Activated CD4-positive, CD25-positive, alpha-beta regulatory T cell treated with anti-CD3 and anti-CD28 coated beads, Interleukin-2, amount 50 U/mL, for 16 hours (primary cell): ENCODE data around the gene IGF1R.

Source experiments
- DNase-seq: peaks from one replicate; pipeline ENCODE4 v3.0.0-alpha.2; 2020; ENCODE audit warnings: low read depth, low spot score

The IGF1R gene

DNA sequence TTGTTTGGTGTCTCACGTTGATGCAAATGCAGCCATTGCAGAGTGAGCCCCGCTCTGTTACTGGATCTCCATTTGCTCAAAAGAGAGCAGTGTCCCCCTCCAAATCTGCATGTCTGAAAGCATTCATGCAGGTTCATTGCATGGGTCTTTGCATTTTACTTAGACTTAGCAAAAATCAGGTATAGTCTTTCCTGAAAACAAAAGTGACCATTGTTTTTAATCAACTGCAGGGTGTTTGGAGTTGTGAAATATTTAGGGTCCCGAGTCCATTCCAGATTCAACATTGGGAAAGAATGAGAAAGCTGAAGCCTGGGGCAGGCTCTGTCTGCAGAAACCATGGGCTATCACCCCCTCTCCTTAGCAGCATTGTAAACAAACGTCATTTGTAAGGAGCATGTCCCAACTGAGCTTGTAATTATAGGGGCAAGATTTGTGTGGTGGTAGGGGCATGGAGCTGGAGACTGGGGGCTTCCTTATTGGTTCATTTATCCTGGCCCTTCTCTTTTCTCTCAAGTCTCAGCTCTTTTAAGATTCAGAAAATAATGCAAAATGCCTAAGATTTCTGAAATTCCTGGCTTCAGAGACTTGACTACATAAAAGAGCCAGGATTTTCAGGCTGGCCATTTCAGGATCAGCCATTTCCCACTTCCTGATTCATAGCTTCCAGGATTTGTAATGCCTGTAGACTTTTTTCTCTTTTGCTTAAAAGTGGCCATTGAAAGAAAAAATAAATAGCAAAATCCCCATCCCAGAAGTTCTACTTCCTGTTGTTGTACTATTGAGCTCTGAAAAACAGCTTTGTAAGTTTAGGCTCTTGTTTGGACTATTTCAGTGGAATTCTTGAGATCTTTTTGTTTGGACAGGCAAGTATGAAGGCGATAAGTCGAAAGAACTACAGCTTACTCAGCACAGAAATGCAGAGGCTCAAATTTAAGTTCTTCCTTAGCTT lies 23.0 kb downstream of the IGF1R start:
- DNase-seq, result no peak

DNA sequence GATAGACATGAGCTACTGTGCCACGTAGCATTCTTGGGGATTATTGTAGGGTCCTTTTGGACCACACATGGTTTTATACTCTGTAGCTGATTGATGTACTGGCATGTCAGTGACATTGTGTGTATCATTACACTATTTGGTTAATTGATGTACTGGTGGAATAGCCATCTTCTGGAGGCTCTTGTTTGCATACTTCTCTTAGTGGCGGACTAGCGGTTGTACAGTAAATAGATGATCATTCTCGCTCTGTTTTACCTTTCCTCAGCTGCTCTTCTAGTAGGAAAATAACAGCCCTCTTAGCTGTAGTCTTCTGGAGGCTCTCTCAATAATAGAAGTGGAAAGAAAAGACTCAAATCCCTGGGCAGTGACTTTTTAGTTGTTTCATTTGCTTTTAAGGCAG lies 24.8 kb downstream of the IGF1R start:
- no peak for DNase-seq

DNA sequence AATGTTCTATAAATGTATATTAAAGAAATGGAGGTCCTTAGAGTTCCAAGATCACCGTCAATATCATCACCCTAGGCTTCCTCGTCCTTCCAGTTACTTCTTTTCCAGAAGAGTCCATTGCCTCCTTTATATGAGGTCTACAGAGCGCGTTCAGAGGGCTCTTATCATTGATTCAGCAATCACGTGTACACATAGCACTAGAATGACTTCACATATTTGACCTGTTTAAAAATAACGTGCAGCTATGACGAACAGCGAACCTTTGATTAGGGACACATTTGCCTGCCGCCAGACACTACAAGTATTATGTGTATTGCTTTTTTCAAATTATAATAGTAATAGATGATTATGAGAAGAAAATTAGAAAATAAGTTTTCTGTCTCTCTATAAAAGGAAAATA lies 26.0 kb downstream of the IGF1R start:
- DNase-seq, result no peak

DNA sequence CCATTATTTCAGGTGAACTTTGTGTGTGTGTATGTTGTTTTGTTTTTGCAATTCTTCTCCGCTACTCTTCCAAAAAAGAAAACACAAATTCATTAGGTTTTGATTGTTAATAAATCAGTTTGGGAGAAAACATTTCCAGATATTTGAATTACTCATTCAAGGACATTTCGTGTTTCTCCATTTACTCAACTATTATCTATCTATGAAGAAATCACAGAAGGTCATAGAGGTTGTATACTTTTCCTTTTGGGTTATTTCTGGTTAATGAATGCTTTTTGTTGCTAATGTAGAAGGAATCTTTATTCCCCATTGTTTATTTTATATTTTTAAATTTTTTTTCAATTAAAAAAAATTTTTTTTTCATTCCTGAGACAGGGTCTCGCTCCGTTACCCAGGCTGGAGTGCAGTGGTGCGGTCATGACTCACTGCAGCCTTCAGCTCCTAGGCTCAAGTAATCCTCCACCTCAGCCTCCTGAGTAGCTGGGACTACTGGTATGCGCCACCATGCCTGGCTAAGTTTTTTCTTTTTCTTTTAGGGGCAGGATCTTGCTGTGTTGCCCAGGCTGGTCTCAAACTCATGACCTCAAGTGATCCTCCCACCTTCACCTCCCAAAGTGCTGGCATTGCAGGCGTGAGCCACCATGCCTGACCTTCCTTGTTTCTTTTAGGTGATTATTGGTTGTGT lies 28.4 kb downstream of the IGF1R start:
- DNase-seq, result no peak

DNA sequence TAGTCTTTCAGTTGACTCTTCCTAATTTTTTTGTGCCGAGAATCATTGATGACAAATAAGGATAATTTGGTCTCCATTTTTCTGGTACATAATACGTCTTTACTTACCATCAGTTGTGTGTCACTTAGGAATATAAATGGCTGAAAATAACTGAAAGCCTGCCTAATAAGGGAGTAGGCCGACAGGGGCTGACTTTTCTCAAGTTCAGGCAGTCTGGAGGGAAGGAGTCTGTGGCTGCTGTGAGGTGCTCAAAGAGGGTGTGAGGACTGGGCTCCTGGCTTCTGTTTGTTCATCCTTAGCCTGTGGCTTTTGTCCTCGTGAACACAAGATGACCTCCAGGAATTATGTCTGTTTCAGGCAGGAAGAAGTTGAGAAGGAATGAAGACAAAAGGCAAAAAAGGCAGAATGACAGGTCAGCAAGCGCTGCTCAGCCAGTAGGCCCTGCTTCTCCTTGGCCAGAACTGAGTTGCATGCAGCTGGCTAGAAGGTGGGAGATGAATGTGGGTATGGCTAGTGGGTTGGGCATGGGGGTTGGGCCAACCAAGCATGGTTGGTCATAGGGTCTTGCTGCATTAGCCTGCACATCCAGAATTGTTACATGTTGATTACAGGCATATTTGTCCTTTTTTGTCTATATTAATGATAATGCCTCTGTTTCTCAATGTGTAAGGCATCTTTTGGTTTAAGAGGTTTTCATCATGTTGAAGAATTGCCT lies 29.2 kb downstream of the IGF1R start:
- no peak for DNase-seq

DNA sequence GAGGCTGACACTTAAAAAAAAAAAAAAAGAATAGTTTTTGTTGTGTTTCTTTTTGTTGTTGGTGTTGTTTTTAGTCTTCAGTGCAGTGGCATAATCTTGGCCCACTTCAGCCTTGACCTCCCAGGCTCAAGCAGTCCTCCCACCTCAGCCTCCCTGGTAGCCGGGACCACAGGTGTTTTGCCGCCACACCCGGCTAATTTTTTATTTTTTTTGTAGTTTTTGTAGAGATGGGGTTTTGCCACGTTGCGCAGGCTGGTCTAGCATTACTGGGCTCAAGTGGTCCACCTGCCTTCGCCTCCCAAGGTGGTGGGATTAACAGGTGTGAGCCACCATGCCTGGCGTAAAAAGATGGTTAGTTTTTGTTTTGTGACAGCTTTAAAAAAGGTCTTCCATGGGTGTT lies 30.1 kb downstream of the IGF1R start:
- no peak for DNase-seq

DNA sequence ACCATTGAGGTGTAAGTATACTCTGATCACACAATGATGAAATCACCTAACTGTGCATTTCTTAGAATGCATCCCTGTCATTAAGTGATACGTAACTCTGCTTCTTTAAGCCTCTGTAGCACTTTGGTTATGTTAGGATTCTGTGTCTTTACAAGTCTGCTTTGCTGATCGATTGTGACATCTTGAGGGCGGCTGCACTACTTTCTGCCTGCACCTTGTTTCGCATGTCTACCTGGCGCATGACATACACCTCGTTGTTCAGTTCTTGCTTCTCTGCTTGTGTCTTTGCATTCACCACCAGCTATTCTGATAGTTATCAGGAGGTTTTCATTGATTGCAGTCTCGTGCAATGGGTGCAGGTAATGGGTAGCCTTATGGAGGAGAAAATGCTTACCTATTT lies 32.7 kb downstream of the IGF1R start:
- DNase-seq, result no peak

DNA sequence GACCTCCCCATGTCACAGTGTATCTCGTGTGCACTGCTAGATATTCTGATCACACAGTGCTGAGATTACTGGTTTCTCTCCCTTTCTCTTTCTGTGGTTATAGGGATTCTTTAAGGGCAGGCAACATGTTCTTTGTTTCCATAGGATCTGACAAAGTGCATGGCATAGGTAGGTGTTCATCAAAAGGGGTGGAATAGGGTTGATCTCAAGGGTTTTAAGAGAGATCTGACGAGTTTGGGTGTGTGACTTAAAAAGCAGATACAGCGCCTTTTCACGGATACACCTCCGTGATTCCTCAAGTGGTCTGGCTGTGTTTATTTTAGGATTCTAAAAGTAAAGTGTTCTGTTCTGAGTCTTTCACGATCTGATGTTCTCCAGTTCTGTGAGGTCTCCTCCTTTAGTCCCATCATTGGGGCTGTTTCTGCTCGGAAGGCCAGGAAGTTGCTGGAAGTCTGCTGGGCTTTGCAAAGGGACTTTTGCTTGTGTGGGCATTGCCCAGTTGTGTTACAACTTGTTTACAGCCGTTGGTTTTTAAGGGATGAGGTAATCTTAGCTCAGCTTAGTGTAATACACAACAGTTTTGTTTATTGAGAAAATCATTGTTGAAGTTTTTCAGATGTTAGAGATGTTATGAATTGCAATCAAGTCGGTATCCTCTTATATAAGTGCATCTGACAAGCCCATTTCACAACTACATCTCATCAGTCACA lies 34.8 kb downstream of the IGF1R start:
- DNase-seq, result no peak

DNA sequence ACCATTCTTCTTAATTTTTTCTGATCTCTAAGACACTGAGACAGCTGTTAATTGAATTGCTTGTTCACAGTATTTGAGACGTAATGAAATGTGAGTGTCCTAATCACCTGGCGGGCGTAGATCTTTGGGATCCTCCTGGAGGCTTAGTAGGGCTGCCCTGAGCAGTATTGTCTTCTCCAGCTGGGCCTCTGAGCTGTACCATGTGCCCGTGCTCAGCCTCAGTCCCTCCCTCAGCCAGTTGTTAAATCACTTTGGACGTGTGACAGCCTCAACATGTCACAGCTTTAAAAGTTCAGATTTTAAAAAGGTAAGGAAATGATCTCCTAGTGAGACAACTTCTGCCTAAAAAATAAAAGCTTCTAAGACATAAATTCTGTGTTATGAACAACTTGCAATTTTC lies 35.5 kb downstream of the IGF1R start:
- DNase-seq, result no peak

DNA sequence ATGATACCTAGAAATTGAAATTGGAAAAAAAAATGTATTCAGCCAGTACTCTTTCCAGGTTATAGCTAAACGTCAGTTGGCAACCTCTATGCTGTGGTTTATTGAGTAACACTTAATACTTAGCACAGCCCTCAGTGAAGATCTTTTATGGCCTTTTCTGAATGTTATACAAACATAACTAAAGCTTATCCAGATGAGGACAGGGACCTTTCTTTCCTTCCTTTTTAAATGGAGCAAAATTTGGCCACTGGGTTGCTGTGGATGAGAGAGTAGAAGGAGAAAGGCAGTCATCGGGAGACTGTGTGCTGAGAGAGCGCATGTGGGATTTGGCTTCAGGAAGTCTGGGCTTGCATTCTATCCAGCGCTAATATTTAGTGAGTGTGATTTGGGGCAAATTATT lies 36.1 kb downstream of the IGF1R start:
- no peak for DNase-seq

DNA sequence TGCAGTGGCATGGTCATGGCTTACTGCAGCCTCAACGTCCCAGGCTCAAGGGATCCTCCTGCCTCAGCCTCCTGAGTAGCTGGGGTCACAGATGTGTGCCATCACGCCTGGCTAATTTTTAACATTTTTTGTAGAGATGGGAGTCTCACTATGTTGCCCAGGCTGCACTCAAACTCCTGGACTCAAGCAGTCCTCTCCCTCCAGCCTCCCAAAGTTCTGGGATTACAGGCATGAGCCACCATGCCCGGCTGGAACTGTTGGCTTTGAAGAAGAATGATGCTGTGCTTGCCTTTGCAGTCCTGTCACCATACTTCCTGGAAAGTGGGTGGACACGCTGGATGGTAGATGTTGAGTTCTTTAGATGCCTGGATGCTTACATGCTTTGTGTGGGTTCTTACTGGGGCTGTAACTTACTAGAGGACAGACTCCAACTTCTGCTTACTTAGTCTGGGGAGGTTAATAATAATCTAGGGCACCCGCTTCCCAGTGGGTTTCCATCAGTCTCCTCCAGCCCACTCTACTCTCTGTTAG lies 36.7 kb downstream of the IGF1R start:
- no peak for DNase-seq

DNA sequence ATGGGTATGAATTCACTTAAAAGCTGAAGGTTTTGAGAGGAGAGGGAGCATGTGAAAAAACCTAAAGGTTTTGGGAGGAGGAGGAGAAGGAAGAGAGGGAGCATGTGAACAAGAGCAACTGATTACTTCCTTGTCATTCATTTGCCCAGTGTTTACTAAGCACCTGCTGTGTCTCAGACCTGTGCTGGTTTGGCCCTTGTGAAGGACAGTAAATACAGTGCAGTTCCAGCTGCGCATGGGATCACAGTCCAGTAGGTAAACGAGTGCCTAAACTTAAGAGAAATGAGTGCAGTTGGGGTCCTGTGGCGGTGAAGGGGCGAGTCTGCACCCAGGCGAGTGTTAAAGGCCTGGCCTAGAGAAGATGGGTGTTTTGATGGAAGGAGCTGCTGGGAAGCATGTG lies 38.6 kb downstream of the IGF1R start:
- no peak for DNase-seq

DNA sequence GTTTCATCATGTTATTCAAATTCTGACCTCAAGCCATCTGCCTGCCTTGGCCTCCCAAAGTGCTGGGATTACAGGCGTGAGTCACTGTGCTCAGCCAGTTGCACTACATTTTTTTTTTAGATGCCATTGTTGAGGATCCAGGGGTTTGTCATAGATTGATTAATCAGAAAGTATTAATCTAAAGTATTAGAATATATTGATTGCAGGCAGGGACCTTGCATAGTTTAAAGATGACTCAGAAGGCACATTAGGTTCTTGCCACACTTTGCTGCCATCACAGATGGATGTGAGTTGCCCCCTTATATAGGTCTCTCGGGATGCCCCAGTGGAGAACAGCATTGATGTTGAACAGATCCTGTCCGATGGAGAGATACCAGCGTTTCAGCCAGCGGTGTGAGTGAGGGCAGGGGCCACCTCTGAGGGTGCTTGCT lies 41.1 kb downstream of the IGF1R start:
- DNase-seq, result no peak

DNA sequence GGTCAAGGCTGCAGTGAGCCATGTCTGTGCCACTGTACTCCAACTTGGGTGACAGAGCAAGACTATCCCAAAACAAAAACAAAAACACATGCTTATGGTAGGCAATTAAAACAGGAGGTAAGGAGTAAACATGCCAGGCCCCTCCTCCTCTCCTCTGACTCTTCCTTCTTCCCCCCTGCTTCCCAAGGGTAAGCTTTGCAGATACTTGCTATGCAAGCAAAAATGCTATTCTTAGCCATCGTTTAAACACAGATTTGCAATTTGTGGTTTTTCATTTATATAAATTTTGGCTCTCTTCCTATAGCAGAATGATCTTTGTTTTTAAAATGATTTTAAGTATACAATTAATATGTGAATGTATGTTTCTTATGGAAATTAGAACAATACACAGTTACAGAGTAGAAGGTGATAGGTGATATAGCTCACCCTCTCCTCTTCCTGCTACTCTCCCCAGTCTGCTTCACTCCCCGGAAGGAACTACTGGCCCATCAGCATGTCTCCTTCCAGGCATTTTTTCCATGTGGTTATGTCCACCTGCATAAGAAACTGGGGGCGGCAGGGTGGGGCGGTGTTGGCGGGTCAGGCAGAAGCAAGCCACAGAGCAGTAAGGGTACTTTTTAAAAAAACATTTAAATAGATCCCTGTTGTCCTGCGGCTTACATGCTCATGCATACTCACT lies 42.1 kb downstream of the IGF1R start:
- DNase-seq, result no peak

DNA sequence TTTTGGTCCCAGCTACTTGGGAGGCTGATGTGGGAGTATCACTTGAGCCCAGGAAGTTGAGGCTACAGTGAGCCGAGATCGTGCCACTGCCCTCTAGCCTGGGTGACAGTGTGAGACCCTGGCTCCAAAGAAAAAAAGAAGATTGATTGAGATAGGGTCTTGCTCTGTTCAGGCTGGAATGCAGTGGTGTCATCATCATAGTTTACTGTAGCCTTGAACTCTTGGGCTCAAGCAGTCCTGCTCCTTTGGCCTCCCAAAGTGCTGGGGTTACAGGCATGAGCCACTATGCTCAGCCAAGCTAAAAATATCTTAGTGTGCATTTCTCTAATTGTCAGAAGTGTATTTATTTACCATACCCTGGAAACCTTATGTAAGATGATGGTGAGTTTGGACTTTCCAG lies 43.9 kb downstream of the IGF1R start:
- no peak for DNase-seq

DNA sequence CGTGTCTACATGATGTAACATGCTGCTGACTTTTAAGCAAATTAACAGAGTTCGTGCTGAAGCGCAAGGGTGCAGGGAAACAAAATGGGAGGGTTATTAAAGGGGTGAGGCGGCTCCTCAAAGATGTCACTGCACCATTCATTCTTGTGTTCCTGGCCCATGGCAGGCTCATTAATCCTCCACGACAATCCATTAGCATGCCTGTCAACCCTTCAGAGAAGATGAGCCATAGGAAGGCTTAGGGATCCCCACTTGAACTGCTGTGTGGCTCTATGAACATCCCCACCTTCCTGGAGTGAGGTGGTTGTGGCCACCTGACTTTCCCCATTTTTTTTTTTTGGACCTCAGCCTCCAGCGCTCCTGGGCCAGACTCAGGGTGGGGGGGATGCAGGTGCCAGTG lies 45.8 kb downstream of the IGF1R start:
- DNase-seq, result no peak

DNA sequence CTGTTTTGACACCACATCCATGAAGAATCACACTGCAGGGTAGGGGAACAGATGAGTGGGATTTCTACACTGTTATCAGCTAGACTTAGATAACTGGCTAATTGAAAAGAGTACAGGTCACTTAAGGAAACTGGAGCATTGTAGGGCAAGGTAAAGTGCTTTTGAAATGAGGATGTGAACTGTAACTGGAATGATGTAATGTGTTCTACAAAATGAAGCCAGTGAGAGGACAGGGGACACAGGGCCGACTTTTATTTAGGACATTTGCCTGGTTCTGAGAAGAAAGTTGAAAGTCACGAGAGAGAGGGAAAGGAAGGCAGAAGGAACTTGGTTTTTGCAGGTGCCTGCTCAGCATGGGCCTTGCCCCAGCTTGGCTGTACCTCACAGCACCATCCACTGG lies 50.5 kb downstream of the IGF1R start:
- DNase-seq, result no peak

DNA sequence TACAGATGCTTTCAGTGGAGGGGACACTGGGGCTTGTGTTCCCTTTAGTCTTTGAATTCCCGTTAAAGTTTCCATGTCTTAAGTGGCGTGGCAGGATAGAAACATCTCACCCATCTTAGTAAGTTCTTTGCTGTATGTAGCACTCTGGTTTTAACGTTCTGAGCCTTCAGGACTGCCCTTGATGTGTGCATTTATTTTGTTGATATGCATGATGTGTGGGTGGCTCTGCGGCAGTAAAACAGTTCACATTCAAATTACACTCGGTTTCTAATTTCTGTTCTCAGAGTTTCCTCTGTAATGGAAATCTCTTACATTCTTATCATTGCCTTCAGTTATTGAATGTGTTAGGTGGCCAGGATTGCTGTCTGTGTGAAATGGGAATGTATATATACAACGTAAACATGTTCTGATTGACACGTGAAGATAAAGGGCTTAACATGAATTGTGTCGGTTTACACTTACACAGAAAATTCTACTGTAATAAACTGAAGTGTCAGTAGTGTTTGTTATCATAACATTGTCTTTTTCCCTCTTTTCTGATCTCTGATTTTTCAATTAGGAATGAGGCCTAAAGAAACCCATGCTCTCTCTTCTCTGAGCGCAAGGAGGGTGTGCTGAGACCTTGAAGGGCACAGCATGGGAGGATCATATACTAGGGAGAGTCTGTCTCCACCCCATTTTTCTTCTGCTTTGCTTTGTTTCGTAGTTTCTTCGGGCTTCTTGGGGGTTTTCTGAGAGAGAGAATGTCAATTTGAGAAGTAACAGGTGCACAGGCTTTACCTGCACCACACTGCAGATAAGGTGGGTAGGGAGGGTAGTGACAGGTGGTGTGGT lies 51.5 kb downstream of the IGF1R start:
- DNase-seq, result no peak

DNA sequence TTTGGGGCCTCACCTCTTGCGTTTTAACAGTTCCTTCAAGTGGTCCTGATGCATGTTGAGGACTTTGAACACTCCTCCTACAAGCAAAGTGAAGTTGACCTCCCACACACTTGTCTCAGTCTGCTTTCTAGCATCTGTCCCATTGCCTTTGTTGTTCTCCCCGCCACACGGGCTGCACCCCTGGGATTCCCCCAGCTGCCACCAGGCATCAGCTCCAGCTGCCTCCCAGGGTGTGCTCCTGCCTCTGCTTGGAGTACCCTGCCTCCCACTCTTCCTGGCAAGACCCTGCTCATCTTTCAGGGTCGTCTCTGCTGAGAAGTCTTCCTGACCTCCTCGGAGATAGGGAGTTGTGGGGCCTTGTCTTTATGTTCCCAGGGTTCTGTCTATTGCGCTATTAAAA lies 52.2 kb downstream of the IGF1R start:
- no peak for DNase-seq

DNA sequence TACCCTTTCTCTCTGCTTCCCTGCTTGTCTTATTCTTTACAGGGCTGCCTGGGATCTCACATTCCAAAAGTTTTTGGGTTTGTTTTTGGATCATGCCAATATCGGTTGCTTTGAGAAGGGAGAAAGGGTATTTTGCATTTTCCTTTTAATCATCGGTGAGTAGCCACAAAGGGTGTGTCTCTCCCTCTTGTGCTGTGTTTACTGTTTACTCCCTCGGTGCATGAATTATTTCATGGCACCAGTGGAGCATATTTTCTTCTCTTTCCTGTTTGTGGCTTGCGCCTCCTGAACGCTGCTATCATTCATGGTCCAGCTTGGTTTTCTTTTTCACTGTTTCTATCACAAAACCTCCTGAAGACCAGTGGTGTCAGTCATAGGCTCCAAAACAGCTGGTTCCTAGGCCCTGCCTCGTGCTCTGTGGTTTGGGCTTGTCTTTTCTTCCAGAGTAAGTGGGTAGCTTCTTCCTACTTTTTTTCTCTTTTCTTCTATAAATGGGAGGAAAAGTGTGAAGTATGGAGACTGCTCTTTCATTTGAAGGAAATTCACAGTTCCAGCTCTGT lies 54.9 kb downstream of the IGF1R start:
- no peak for DNase-seq
